ENCODE measurements around the gene USH2A.

USH2A gene

GRCh38 chr1:215761446-215761845 lies 661.8 kb downstream of the USH2A start:
- no peak for TF ChIP-seq CTCF (IDR thresholded peaks at IDR 0.05)

GRCh38 chr1:215754112-215754511 lies 669.1 kb downstream of the USH2A start:
- TF ChIP-seq CTCF (IDR thresholded peaks at IDR 0.05): no peak

- no peak for TF ChIP-seq CTCF (IDR thresholded peaks at IDR 0.05)
Observed at GRCh38 chr1:215749414-215749813, 673.8 kb downstream of the USH2A start.

GRCh38 chr1:215748431-215748830 lies 674.8 kb downstream of the USH2A start:
- no peak for TF ChIP-seq CTCF (IDR thresholded peaks at IDR 0.05)

- TF ChIP-seq CTCF (IDR thresholded peaks at IDR 0.05): no peak
Observed at GRCh38 chr1:215744419-215744818, 678.8 kb downstream of the USH2A start.

GRCh38 chr1:215739025-215739424 lies 684.2 kb downstream of the USH2A start:
- TF ChIP-seq CTCF (IDR thresholded peaks at IDR 0.05): no peak

- TF ChIP-seq CTCF (IDR thresholded peaks at IDR 0.05): no peak
Observed at GRCh38 chr1:215731699-215732098, 691.5 kb downstream of the USH2A start.

- TF ChIP-seq CTCF (IDR thresholded peaks at IDR 0.05): no peak
Observed at GRCh38 chr1:215730600-215730999, 692.6 kb downstream of the USH2A start.

Data from LNCAP (cell line).